ENCODE measurements around the gene COL5A3.

COL5A3 gene

DNA sequence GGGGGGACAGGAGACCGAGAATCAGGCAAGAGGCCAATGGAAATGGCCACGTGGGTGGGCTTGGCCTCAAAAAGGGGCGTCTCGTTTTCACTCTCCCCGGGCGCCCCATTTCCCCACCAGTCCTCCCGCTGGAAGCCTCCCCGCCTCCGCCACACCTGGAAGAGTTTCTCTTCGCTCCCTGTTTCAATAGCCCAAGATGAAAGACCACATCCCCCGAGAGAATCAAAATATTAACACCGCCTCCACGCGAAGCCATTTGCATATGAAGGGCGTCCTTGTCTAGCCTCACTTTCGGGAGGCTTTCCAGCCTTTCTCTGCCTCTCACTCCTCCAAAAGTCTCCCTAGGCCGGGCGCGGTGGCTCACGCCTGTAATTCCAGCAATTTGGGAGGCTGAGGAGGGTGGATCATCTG, 73.3 kb downstream of the COL5A3 start:
- TF ChIP-seq CTCF (IDR thresholded peaks at IDR 0.05; ENCODE audit: low read depth, low read length) = no peak
- DNase-seq (ENCODE audit: low read depth, low spot score) = no peak
- in situ Hi-C loops (cut with HindIII; ENCODE audit: low sequenced_read_pairs) = no loop called here
- no peak overlapping the region for H3K4me3 ChIP-seq (ENCODE audit: low read depth, low read length)

DNA sequence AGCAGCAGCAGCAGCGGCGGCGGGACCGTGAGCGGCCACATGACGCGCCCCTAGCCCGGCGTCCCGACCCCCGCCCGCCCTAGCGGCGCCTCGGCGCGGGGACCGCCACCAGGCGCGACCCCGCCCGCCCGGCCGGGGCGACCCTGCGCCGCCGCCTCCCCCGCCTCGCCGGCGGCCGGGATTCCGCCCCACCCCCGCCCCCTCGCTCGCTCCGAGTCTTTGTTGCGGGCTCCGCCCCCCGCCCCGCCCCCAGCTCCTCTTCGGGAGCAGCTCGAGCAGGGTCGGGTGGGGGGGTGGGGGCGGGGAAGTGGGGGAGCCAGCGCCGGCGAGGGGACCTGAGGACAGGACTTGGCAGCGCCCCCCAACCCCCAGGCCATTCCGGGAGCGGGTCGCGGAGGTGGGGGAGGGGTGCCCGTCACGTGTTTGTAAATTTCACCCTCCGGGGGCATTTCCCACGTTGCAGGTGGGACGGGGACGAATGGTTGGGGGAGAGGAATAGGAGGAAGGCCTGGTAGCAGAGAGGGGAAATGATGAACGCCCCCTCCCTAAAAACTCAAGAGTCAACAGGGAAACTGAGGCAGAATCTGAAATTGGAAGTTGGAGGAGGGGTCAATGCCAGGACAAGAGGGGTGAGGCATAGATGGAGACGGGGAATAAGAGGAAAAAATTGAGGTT, 73.8 kb downstream of the COL5A3 start, which contains the start of gene OLFM2:
OLFM2 (minus strand) TSS at position 190 of the 675 bp plus-strand sequence; CDS start at position 41, 149 bp downstream.
- no peak within 1 kb of the TSS for H3K4me3 ChIP-seq (ENCODE audit: low read depth, low read length)
- DNase-seq (ENCODE audit: low read depth, low spot score) = no peak
- in situ Hi-C loops (cut with HindIII; ENCODE audit: low sequenced_read_pairs) = no loop called here
- no peak for TF ChIP-seq CTCF (IDR thresholded peaks at IDR 0.05; ENCODE audit: low read depth, low read length)

GRCh38 chr19:9935506-9936325, 74.6 kb downstream of the COL5A3 start:
- in situ Hi-C loops (cut with HindIII; ENCODE audit: low sequenced_read_pairs) = no loop called here
- no peak overlapping the region for H3K4me3 ChIP-seq (ENCODE audit: low read depth, low read length)
- no peak for TF ChIP-seq CTCF (IDR thresholded peaks at IDR 0.05; ENCODE audit: low read depth, low read length)
- DNase-seq (ENCODE audit: low read depth, low spot score) = no peak

DNA sequence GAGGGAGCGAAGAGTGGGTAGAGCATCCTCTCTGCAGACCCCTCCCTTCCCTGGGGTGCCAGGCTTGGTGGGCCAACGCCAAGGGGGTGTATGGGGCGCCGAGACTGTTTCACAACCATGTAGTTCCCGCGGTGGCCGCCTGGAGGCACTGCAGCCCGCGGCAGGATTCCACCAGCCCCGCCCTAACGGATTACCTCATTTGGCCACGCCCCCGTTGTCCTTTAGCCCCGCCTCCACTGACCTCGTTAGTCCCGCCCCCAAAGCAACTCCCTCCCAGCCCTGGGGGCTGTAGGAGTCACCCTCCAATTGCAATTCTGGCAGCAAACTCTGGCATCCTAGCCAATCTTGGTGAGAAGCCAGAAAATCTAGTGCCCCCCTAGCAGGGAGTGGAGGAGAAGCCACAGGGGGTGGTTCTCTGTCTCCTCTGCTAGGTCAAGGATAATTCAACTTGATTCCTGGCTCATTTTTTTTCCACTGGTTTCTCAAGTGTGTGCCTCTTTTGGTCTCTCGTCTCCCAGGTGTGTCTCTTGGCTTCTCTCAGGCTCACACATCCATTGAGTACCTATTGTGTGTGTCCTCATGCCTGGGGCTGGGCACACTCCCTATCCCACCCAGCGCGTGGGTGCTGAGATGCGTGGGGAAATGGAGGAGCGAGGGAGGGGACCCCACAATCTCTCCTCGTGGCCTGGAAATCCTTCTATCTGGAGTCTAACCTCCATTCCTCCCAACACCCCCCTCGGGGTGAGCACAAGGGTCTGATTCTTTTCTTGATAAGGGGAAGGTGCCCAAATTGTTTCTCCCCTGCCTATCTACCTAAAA, 76.0 kb downstream of the COL5A3 start:
- in situ Hi-C loops (cut with HindIII; ENCODE audit: low sequenced_read_pairs) = no loop called here
- peak; percentile 53 for DNase-seq (ENCODE audit: low read depth, low spot score)
- no peak overlapping the region for H3K4me3 ChIP-seq (ENCODE audit: low read depth, low read length)
- TF ChIP-seq CTCF (IDR thresholded peaks at IDR 0.05; ENCODE audit: low read depth, low read length) = peak; percentile 89

- no peak for DNase-seq (ENCODE audit: low read depth, low spot score)
- in situ Hi-C loops (cut with HindIII; ENCODE audit: low sequenced_read_pairs) = no loop called here
- TF ChIP-seq CTCF (IDR thresholded peaks at IDR 0.05; ENCODE audit: low read depth, low read length) = no peak
- H3K4me3 ChIP-seq (ENCODE audit: low read depth, low read length) = no peak overlapping the region
Observed at GRCh38 chr19:9932835-9933234, 77.5 kb downstream of the COL5A3 start.

GRCh38 chr19:9931629-9932028, 78.7 kb downstream of the COL5A3 start:
- in situ Hi-C loops (cut with HindIII; ENCODE audit: low sequenced_read_pairs) = no loop called here
- DNase-seq (ENCODE audit: low read depth, low spot score) = no peak
- no peak for TF ChIP-seq CTCF (IDR thresholded peaks at IDR 0.05; ENCODE audit: low read depth, low read length)
- no peak overlapping the region for H3K4me3 ChIP-seq (ENCODE audit: low read depth, low read length)

Data from astrocyte of the spinal cord (primary cell).